GM06990 (cell line): Measurements from ENCODE around the gene SLC25A13.

Experiments
- DNase-seq: peaks from one replicate; pipeline ENCODE4 v3.0.0-alpha.2; 2011; ENCODE audit not compliant: insufficient read length; ENCODE audit errors: extremely low read depth
- H3K27me3 ChIP-seq: replicated peaks from 2 replicates; pipeline ENCODE4 v1.6.0; 2011; ENCODE audit warnings: low read length; ENCODE audit not compliant: control insufficient read depth, insufficient read depth
- H3K36me3 ChIP-seq: 2 replicates; pipeline ENCODE4 v1.5.1; 2011; ENCODE audit warnings: low read length; ENCODE audit not compliant: control insufficient read depth, insufficient read depth
- H3K4me3 ChIP-seq: replicated peaks from 2 replicates; pipeline ENCODE4 v1.5.1; 2011; ENCODE audit warnings: low read depth, mild to moderate bottlenecking, control low read depth, low read length
- TF ChIP-seq, protein P1 (sequence below): IDR thresholded peaks from 2 replicates; pipeline ENCODE4 v1.5.1; 2011; ENCODE audit warnings: low read length, control low read depth, mild to moderate bottlenecking, inconsistent platforms; ENCODE audit not compliant: insufficient read depth, poor library complexity, severe bottlenecking

The SLC25A13 gene

DNA sequence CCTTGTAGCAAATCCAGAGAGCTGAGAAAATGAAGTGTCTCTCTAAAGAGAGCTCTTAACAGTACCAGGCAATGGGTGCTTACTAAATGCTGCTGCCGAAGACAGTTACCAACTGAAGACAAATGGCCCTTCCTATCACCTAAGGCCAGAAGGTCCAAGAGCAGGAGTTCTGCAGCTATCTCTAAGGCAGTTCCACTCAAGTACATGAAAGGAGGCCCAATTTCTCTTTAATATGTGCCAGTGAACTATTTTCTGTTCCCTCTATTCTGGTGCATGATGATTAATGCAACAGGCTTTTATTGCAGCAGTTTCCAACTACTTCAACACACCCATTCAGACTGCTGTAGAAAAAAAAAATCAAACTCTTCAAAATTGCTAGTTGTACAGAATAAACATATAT lies 122.5 kb downstream of the SLC25A13 start:
- TF ChIP-seq, protein P1, sequence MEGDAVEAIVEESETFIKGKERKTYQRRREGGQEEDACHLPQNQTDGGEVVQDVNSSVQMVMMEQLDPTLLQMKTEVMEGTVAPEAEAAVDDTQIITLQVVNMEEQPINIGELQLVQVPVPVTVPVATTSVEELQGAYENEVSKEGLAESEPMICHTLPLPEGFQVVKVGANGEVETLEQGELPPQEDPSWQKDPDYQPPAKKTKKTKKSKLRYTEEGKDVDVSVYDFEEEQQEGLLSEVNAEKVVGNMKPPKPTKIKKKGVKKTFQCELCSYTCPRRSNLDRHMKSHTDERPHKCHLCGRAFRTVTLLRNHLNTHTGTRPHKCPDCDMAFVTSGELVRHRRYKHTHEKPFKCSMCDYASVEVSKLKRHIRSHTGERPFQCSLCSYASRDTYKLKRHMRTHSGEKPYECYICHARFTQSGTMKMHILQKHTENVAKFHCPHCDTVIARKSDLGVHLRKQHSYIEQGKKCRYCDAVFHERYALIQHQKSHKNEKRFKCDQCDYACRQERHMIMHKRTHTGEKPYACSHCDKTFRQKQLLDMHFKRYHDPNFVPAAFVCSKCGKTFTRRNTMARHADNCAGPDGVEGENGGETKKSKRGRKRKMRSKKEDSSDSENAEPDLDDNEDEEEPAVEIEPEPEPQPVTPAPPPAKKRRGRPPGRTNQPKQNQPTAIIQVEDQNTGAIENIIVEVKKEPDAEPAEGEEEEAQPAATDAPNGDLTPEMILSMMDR = no peak
- Histone ChIP-seq H3K4me3 (no peak overlapping the region), H3K27me3 (no peaks in the 10 kb centered on the region), H3K36me3 (no peaks in the 10 kb centered on the region)
- DNase-seq = no peak

DNA sequence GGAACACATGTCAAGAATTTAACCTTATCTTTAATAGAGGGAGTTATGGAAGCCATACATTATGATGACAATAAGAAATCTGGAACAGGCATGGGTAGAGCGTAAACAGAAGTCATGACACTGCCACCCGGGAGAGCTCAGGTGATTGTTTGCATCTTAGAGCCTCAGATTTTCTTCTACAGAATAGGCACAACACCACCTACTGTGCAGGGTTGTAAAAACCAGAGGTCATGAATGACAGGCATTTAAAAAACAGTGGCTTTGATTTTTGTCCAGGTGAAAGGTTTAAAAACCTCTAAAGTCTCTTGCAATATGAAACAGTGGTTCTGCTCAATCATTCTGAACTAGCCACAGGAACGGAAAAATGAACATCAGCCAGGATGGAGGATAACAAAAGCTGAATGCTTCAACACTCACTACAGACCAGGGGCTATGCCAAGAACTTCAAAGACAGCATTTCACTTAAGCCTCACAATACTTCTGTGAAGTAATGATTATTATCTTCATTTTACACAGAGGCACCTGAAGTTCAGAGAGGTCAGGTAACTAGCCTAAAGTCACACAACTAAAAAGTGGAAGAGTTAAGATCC lies 123.8 kb downstream of the SLC25A13 start:
- Histone ChIP-seq H3K27me3 (no peaks in the 10 kb centered on the region), H3K4me3 (no peak overlapping the region), H3K36me3 (no peaks in the 10 kb centered on the region; the same call in 1 of the 2 replicates)
- no peak for DNase-seq
- TF ChIP-seq, protein P1 = no peak

DNA sequence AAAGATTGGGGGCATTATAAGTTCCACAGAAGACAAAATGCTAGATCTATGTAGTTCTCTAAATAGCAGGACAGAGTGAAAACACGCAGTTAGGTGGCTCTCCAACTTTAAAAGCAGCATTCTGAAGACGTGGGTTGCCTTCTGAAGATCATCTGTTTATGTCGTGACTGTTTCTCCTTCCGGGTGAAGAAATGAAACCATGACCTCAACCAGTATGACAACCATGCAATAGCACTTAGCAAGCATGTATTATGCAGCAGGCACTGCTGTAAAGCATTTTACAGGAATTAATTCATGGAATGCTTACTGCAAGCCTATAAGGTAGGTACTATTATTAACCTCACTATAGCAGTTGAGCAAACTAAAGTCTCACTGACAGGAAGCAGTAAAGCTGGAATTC lies 125.2 kb downstream of the SLC25A13 start:
- H3K36me3 ChIP-seq = no peaks in the 10 kb centered on the region; the same call in 1 of the 2 replicates
- TF ChIP-seq, protein P1 = no peak
- H3K27me3 ChIP-seq = no peaks in the 10 kb centered on the region
- H3K4me3 ChIP-seq = no peak overlapping the region
- no peak for DNase-seq

DNA sequence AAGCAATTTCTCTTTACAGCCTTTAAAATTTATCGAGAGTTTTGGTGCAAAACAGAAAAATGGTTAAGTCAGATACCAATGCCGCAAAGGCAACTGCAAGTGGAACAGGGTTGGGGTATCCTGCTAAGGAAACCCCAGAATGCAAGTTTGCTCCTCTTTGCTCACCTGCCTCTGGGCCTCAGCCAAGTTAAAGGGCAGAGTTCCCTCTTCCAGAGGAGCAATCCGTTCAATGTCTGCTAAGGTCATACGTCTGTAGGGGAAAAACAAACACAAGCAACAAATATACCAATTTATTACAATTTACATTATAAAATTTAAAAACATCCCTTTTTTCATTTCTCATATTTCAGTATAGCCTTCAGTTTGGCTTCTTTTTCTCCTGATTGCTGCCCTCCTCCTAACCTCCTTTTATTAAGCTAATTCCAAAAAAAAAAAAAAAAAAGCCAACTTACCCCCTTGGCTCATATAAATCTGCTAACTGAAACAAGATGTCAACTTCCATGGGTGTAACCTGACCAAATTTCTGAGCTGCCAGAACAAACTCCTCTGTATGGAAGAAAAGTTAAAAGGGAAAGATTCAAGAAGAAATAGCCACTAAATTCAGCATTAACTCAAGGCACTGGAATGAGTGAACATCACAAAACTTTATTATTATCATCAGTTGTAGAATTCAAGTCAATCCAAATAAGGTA lies 132.6 kb downstream of the SLC25A13 start:
- DNase-seq = no peak
- no peaks in the 10 kb centered on the region for H3K27me3 ChIP-seq
- TF ChIP-seq, protein P1 = no peak
- H3K36me3 ChIP-seq = peaks cover 1% of the 10 kb centered on the region
- no peak overlapping the region for H3K4me3 ChIP-seq

DNA sequence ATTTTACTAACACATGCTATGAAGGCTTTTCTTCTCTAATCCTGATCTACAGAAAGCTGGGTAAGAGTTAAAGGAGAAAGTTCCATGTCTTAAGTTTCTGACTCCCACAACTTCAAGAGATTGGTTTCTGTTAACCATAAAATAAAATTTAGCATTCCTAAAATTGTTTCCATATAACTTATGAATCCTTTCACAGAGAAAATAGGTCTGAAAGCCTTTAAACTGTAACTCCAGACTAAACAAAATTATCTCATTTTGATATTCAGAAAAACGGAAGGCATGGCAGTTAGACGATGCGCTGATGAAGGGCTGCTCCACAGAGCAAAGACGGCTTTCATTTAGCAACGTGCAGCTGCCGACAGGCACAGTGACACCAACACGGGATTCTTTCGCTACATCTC lies 133.3 kb downstream of the SLC25A13 start:
- H3K36me3 ChIP-seq = peaks cover 3% of the 10 kb centered on the region
- DNase-seq = no peak
- TF ChIP-seq, protein P1 = no peak
- H3K27me3 ChIP-seq = no peaks in the 10 kb centered on the region
- no peak overlapping the region for H3K4me3 ChIP-seq

DNA sequence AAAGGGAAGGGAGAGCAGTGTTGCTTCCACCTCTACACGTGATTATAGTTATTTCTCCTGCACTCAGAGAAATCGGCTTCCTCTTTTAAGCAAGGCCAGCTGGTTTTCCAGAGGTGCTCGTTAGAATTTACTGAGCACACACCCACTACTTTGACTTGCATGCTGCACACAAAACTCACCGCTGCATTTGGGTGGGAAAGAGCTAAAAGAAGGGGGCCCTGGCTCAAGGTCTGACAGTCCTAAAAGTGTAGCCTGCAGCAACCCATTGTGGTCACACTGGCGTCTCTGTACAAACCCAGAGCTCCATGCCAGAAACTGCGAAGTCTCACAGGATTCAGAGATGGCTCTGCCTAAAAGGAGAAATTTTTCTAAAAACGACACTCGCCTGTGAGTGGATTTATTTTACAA lies 133.7 kb downstream of the SLC25A13 start:
- peaks cover 5% of the 10 kb centered on the region for H3K36me3 ChIP-seq
- TF ChIP-seq, protein P1 = no peak
- H3K4me3 ChIP-seq = no peak overlapping the region
- DNase-seq = no peak
- H3K27me3 ChIP-seq = no peaks in the 10 kb centered on the region
